Dedifferentiated amniotic fluid mesenchymal stem cell (primary cell): ENCODE measurements around the gene SH2D3A.

Experiments used
- DNase-seq: peaks from one replicate; pipeline ENCODE4 v3.0.0-alpha.2; 2016; ENCODE audit errors: extremely low spot score

The SH2D3A gene

DNA sequence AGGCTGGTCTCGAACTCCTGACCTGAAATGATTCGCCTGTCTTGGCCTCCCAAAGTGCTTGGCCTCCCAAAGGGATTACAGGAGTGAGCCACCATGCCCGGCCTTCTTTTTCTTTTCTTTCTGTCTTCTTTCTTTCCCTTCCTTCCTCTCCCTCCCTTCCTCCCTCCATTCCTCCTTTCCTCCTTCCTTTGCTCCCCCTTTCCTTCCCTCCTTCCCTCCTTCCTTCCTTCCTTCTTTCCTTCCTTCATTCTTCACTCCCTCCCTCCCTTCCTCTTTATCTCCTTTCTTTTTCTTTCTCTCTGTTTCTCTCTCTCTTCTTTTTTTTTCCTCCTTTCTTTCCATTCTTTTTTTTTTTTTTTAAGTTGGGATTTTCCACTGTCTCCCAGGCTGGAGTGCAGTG lies 58.9 kb downstream of the SH2D3A start:
- DNase-seq, result no peak

DNA sequence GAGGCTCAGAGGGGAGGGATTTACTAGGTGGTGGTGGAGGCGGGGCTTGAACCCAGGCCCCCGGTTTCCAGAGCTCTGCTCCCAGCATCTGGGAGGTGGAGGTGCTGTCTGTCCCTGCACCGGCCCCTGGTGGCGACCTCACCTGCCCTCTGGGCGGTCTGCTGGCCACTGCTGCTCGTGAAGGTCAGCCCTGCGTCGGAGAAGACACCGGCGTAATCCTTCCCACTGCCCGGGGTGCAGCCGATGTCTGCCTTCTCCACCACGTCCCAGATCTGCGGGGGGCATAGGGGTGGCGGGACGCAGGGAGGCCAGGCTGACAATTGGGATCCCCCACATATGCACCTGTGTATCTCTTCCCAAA lies 59.6 kb downstream of the SH2D3A start:
- no peak for DNase-seq

DNA sequence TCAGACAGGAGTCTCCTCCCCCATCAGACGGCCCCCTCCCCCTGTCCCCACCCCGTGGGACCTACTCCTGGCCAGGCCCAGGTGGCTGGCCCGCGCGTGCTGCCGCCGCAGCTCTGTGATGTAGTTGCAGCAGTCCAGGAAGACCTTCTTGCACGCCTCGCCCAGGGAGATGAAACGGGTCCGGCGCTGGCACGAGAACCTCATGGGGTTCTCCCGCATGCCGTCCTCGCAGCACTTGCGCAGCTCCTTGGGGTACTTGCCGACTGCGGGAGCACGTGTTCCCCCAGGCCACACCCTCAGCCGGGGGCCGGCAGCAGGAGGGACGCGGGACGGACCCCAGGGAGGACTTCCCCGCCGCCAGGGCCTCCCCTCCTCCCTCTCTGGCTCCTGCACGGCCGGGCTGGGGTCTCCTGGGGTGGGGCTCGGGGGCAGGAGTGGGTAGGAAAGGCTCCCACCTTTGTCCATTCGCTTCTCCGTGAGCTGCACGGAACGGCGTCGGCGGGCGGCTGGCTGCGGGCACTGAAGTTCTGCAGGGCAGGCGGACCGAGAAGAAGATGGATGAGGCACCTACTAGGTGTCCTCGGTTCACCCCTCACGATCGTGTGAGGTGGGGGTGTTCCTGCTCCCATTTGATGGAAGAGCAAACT lies 60.1 kb downstream of the SH2D3A start:
- DNase-seq, result no peak

DNA sequence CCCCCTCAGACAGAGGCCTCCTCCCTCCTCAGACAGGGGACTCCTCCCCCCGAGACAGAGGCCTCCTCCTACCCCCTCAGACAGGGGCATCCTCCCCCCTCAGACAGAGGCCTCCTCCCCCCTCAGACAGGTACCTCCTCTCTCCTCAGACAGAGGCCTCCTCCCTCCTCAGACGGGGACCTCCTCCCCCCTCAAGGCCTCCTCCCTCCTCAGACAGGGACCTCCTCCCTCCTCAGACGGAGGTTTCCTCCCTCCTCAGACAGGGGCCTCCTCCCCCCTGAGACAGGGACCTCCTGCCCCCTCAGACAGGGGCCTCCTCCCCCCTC lies 60.6 kb downstream of the SH2D3A start:
- no peak for DNase-seq

DNA sequence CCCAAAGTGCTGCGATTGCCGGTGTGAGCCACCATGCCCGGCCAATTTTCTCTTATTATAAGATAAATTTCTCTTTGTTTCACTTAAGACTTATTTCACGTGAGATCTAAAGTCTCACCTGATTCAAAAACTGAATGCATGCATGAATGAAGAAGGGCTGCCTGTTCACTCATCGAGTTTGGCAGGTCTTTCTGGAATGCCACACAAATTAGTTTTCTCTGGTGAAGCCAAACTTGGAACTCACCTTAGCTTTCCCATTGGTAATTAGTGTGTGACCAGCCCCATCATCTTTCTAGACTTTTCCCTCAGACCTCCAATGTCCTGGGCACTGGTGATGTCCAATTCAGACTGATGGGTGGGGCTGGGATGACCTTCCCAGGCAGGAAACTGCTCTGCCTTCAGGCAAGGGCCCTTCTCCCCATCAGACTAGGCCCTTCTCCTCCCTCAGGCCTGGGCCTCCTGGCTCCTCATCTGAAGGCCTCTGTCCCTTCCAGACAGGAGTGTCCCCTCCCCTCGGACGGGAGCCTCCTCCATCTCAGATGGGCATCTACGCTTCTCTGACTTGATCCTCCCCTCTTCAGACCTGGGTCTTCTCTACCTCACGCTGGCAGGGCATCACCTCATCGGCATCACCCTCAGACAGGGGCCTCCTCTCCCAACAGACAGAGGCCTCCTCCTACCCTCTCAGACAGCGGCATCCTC lies 61.2 kb downstream of the SH2D3A start:
- DNase-seq, result no peak
